Inflammatory macrophage treated with lipopolysaccharide for 1 hour (primary cell): ENCODE results near the gene CASK.
A peak's percentile ranks its signal among the peaks of the same experiment; 100 is the strongest.

Experiments used
- DNase-seq, 2 donors: peaks; one replicate each; pipeline ENCODE4 v3.0.0-alpha.2; 2020 to 2022

Gene CASK

DNA sequence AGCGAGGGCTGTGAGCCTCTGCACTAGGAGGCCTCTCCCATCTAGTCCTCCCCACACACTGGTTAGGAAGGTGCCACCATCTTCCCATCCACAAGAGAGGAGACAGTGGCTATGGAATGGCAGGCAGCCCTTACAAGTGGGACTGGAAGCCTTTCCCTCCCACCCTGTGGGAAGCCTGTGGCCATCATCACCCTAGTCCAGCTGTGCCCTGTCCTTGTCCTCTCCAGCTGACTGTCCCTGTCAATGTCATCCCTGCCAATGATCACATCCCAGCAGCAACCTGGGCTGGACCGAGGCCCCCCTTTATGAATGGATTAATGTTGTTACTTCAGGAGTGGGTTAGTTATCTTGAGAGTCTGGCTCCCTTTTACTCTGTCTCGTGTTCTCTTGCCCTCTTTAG lies 423.4 kb downstream of the CASK start:
- DNase-seq = no peak

DNA sequence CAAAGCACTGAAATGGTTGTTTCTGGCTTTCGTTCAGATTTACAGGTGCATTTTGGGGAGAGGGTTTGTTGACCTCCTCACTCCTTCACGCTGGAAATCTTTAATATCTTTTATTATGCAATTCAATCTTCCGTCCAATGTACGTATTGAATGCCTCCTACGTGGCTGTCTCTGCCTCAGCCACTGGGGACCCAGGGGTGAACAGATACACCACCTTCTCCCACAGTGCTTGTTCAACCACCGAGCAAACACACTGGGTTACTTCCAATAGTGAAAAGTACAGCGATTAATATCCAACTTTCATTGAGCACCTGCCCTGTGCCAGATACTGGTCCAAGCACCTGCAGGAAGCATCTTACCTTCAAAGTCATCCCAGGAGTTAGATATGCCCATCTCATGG lies 424.2 kb downstream of the CASK start:
- no peak for DNase-seq

GRCh38 chrX:41491267-41492004 lies 431.9 kb downstream of the CASK start:
- DNase-seq = peak; percentile 68 to 76

DNA sequence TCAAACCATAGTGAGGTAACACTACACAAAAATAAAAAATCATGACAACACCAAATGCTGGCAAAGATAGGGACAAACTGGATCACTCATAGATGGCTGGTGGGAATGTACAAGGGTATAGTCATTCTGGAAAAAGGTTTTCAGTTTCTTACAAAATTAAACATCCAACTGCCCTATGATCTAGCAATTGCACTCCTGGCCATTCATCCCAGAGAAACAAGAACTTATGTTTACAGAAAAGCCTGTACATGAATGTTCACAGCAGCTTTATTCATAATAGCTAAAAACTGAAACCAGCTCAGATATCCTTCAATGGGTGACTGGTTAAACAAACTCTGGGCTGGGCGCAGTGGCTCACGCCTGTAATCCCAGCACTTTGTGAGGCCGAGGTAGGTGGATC lies 432.9 kb downstream of the CASK start:
- DNase-seq = no peak

DNA sequence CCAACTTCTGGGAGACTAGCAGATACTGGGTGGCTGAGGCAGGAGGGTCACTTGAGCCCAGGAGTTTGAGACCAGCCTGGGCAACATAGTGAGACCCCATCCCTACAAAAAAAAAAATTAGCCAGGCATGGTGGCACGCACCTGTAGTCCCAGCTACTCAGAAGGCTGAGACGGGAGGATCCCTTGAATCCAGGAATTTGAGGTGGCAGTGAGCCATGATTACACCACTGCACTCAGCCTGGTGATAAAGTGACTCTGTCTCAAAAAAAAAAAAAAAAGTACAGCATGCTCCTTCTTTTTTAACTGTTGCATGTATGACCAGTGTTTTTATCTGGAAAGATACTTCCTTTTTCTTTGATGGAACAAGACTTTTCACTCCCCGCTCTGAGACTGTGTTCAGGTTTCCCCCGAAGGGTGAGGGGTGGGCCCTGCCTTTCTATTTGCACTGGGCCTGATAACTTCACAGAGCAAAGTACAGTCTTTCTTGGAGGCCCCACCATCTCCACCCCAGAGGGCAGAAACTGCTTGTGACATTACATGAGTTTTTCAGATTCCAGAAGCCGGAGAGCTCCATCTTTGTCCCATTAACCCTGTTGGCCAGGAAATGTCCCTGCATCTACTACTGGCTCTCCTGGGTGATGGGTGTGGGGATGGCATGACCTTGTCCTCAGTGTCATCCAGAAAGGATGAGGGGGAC lies 441.1 kb downstream of the CASK start:
- DNase-seq = no peak

DNA sequence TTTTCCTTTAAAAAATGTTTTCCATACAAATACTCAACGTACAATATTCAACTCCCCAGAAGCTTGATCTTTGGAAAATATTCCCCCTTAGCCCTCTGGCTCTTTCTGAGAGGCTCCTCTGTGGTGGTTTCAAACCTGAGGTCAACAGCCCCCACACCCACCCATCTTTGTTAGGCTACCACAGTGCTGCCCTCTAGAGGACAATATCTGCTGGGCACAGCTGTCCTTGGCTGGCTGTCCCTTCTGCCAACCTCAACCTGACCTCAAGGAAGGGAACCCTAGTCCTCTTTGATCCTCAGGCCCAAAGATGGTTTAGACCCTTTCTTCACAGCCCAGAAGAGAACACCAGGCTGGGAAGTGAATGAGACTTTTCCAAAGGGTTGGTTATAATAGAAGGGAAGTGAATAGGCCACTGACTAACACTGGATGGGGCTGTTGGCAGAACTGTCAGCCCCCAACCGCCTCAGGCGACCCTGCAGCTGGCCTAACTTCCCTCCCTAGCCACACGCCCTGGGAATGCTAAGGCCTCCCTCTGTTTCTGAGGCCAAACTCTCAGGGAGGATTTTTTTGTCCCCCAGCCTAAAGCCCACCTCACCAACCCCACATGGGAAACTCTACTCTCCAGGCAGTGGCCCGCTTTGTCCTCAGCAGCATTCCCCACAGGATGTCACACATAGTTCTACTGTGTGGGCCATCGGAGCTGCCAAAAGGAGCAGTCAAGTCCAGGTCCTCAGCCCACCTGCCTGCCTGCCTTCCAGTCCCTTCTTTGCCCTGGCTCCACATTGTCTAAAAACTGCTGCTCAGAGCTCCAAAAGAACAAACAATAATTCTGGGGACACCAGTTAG lies 441.9 kb downstream of the CASK start:
- DNase-seq = peak in 1 of 2 donors; percentile 49

DNA sequence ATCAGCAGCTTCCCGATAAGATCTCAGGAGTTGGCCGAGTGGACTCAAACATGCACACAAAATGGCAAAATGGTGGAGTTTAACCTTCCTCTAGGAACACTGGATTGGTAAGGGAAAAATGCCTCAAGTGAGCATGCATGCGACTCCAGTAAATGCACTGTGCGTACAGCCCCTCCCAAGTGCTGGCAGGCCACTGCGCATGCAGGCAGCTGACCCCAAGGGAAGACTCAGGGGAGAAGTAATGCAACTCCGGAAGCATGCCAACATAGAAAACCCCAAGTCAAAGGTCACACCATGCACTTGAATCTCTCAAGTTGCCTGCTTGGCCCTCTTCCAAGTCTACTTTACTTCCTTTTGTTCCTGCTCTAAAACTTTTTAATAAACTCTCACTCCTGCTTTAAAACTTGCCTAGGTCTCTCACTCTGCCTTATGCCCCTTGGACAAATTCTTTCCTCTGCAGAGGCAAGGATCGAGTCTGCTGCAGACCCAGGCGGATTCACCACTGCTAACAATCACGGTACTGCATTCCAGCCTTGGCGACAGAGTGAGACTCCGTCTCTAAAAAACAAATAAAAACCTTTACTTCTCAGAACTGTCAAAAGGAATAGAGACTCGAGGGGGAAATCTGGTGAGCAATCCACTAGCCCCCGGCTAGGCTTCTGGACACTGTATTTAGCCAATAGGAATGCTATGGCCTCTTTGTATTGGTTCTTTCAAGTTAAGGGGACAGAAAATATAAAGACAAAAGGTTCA lies 442.7 kb downstream of the CASK start:
- no peak for DNase-seq

- DNase-seq = no peak
Observed at GRCh38 chrX:41478381-41478911, 444.9 kb downstream of the CASK start.

GRCh38 chrX:41475591-41476241 lies 447.6 kb downstream of the CASK start:
- no peak for DNase-seq

DNA sequence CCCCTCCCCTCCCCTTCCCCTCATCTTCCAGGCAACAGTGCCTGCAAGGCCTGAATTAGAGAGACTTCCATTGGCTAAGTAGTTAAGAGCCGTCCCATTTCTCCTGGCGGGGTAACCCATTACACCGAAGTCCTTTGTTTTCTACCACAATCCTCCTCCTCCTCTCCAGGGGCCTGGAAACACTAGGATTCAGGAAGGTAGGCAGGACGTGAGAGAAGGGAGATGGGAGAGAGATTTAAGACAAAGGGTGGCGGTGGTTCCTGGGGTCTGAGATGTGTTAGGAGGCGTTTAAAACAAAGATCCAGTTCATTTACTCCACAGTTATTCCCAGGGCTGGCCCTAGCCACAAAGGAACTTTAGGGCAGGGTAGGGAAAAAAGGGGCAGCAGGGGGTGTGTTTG lies 448.2 kb downstream of the CASK start:
- no peak for DNase-seq

GRCh38 chrX:41474726-41475100 lies 448.6 kb downstream of the CASK start:
- DNase-seq = no peak

- no peak for DNase-seq
Observed at GRCh38 chrX:41473936-41474725, 449.2 kb downstream of the CASK start.

GRCh38 chrX:41472231-41472815 lies 451.0 kb downstream of the CASK start:
- no peak for DNase-seq

- no peak for DNase-seq
Observed at GRCh38 chrX:41471786-41472185, 451.6 kb downstream of the CASK start.

DNA sequence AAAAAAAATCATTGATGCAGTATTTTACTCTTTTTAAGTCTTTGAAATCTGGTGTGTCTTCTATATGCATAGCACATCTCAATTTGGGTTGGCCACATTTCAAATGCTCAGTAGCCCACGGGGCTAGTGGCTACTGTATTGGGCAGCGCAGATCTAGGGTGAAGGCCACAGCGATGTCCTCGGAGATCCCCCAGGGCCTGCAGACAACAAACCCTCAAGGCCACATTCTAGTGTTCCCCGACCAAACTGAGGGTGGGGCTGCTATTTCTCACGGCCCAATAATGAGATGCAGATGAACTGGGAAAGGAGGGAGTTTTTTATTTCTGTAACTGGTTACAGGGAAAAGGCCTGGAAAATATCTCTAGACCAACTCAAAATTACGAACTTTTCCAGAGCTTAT lies 452.6 kb downstream of the CASK start:
- no peak for DNase-seq

- no peak for DNase-seq
Observed at GRCh38 chrX:41468647-41469323, 454.6 kb downstream of the CASK start.
